SW480 (cell line): ENCODE data around the gene RNF115.

Experiments
- DNase-seq: peaks from one replicate; pipeline ENCODE4 v3.0.0-alpha.2; 2016; ENCODE audit warnings: low spot score

The RNF115 gene

GRCh38 chr1:145701306-145701862 lies 122.5 kb downstream of the RNF115 start:
- no peak for DNase-seq

DNA sequence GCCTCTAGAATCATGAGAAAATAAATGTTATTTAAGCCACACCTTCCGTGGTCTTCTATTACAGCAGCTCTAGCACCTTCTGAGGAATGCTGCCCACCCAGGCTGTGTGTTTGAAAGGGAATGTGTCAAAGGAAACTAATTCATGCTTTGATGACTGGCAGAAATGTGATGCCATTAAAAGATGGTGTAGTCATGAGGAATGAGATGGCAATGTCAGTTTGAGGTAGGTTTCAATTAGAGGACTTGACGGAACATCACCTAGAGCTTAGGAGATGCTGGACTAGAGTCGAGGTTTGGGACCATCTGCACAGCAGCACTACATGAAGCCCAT lies 127.3 kb downstream of the RNF115 start:
- DNase-seq = no peak

- DNase-seq = no peak
These were observed 127.9 kb downstream of the RNF115 start for GRCh38 chr1:145695821-145696629.

DNA sequence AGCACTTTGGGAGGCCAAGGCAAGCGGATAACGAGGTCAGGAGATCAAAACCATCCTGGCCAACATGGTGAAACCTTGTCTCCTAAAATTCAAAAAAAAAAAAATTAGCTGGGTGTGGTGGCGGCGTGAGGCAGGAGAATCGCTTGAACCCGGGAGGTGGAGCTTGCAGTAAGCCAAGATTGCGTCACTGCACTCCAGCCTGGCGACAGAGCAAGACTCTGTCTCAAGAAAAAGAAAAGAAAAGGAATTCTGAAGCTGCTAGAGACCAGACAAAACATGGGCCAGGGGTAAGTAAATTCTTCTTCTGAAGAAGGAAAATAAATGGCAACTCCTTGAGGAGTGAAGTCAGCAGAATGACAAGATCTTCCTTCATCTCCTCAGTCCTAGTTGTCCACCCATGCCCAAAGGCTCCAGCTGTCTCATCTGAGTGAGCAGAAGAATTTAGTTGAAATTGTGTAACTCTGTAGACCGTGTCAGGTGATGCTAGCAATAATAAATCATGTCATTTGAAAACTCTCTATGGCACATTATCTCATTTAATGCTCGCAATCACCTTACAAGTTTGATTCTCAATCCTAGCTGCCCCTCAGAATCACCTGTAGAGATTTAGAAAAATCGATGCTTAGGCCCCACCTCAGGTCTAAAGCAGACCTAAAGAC lies 131.0 kb downstream of the RNF115 start:
- no peak for DNase-seq

DNA sequence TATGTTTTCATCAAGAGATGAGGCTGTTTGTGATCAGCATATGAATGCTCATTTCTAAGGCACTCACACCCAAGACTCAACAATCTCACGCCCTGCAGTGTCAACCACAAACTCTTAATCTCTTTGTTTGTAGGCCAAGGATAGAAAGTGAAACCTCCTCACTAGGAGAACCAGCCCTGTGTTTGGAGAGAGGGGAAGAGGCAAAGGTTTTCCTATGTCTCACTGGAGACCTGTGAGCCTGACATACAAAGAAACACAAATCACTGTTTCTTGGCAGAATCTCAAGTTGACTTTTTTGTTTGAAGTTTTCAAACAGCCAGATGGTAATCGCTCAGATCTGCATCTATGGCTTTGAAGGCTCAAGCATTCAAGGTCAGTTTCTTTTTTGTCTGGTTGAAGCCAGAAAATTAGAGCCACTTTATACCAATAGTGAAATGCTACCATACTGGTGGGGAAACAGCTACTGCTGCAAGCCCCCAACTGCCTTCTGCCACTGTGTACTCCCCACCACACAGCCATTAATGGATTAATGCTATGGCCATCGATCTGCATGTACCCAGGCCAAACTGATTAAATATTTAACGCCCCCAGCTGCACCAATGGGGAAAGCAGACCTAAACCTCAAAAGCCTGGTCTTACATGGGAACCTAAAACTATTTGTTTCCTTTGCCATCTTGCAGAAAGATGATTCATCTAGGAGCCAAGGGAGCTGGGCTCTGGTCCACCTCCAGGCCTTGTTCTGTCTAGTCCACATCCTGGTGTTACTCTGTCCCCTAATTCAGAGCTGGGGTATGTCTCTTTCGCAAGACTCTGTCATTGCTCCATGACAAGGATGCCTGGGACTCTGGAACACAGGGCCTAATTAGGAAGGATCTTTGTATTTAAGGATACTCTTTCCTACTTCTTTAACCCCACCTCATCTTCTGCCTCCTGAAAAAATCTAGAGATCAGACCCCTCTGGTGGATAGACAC lies 133.0 kb downstream of the RNF115 start:
- peak; percentile 24 for DNase-seq

DNA sequence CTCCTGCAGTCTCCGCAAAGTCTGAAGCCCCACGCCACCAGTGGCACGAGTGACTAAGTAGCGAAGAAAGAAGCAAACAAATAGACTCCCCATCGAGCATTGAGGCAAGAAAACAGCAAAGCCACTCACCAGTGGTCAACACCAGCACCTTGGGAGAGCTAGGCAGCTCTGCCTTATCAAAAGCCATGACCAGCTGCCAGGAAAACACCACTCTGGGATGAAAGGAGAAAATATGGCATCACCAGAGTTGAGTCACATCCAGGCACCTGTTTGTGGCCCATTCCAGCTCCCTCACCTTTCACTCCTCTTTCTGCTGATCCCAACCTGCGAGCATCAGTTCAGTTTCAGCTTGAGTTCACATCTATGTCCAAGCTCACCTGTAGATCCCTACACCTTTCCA lies 134.0 kb downstream of the RNF115 start:
- no peak for DNase-seq

GRCh38 chr1:145688924-145689323 lies 135.0 kb downstream of the RNF115 start:
- DNase-seq = no peak
